ENCODE results near the gene TAOK2.

DNA sequence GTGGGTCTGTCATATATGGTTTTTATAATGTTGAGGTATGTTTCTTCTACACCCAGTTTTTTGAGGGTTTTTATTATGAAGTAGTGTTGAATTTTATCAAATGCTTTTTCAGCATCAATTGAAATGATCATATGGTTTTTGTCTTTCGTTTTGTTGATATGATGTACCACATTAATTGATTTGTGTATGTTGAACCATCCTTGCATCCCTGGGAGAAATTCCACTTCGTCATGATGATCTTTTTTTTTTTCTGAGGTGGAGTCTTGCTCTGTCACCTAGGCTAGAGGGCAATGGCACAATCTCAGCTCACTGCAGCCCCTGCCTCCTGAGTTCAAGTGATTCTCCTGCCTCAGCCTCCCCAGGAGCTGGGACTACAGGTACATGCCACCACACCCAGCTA is 25.8 kb upstream of the TAOK2 start:
- TF ChIP-seq, protein P1, sequence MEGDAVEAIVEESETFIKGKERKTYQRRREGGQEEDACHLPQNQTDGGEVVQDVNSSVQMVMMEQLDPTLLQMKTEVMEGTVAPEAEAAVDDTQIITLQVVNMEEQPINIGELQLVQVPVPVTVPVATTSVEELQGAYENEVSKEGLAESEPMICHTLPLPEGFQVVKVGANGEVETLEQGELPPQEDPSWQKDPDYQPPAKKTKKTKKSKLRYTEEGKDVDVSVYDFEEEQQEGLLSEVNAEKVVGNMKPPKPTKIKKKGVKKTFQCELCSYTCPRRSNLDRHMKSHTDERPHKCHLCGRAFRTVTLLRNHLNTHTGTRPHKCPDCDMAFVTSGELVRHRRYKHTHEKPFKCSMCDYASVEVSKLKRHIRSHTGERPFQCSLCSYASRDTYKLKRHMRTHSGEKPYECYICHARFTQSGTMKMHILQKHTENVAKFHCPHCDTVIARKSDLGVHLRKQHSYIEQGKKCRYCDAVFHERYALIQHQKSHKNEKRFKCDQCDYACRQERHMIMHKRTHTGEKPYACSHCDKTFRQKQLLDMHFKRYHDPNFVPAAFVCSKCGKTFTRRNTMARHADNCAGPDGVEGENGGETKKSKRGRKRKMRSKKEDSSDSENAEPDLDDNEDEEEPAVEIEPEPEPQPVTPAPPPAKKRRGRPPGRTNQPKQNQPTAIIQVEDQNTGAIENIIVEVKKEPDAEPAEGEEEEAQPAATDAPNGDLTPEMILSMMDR (IDR thresholded peaks at IDR 0.05) = no peak
- no peak for TF ChIP-seq POLR2A (IDR thresholded peaks at IDR 0.05)

Measured in right lobe of liver (tissue), 4 donors.